Left lung (tissue), 10 donors: ENCODE data around the gene NRXN2. TPM values are rescaled to one million over a fixed set of nuclear protein-coding genes. Genes with fewer than 3 reads are reported as not detected.

Experiments used
- ATAC-seq: fragments of 200-7000 bp; cut with Tn5 transposase; one replicate; pipeline ENCODE4 v1.9.1; 2020; ENCODE audit warnings: moderate library complexity
- DNase-seq, 4 donors: peaks; one replicate each; pipeline ENCODE4 v3.0.0-alpha.2; 2013 to 2020
- H3K27ac ChIP-seq, 2 donors: fragments of 200-600 bp; sonication (generic) in 1 of 2; one replicate each; pipeline versions ENCODE4 v1.5.0 to v1.8.0; 2020 to 2021
- H3K27me3 ChIP-seq, 2 donors: fragments of 200-600 bp; sonication (generic) in 1 of 2; one replicate each; pipeline versions ENCODE4 v1.5.0 to v1.8.0; 2020 to 2021
- H3K36me3 ChIP-seq, 2 donors: fragments of 200-600 bp; sonication (generic) in 1 of 2; one replicate each; pipeline versions ENCODE4 v1.5.0 to v1.8.0; 2020 to 2021
- H3K4me1 ChIP-seq, 2 donors: fragments of 200-600 bp; one replicate each; pipeline ENCODE4 v1.8.0; 2021
- H3K4me3 ChIP-seq, 2 donors: fragments of 200-600 bp; sonication (generic) in 1 of 2; one replicate each; pipeline versions ENCODE4 v1.5.0 to v1.8.0; 2020 to 2021; ENCODE audit warnings: mild to moderate bottlenecking in 1 of 2
- H3K9me3 ChIP-seq, 2 donors: fragments of 200-600 bp; sonication (generic) in 1 of 2; one replicate each; pipeline versions ENCODE4 v1.5.0 to v1.8.0; 2020 to 2021
- CTCF ChIP-seq, 2 donors: fragments of 200-600 bp; sonication (generic) in 1 of 2; IDR thresholded peaks; one replicate each; pipeline versions ENCODE4 v1.5.0 to v1.8.0; 2021; ENCODE audit warnings: antibody characterized with exemption in 2 of 2
- intact Hi-C, 2 donors: fragments of 100-400 bp; cut with DNase I; formaldehyde crosslinking; loops; one replicate each; pipeline versions ENCODE4 v1.11.2 to v1.14.2; 2022
- polyA plus RNA-seq, 6 donors: library from polyadenylated mRNA; unstranded; fragments of 120-200 nt; gene quantifications; one replicate each; pipeline ENCODE4 v1.2.1, GENCODE V29; 2013; ENCODE audit not compliant: insufficient read length in 6 of 6
- total RNA-seq, 2 donors: library from RNA; stranded (reverse); fragmentation: NEBNext Ultra II Directional; extraction: Animal tissue kit (Norgen Biotek cat#: 25700); gene quantifications; one replicate each; pipeline ENCODE4 v1.2.1, GENCODE V29; 2021
- donor health status: DM: no; HTN: yes; CAD: no.
- donor health status: DM: no; HTN: no; CAD: no.

The NRXN2 gene
- total and polyA plus RNA-seq, 8 donors: 3.5 to 15.0 (median 10.4) TPM

- H3K27ac ChIP-seq: no peak overlapping the region
- no peaks in the 10 kb centered on the region for H3K9me3 ChIP-seq
- no peaks in the 10 kb centered on the region for H3K4me1 ChIP-seq
- no peaks in the 10 kb centered on the region for H3K36me3 ChIP-seq
- DNase-seq: no peak
- no peak for TF ChIP-seq CTCF (IDR thresholded peaks at IDR 0.05)
- H3K27me3 ChIP-seq: peaks cover 5 to 24% of the 10 kb centered on the region in 2 donors
- ATAC-seq: no peak
- no peak overlapping the region for H3K4me3 ChIP-seq
- intact Hi-C loops: no loop called here
Measured at GRCh38 chr11:64697663-64698375, 25.2 kb downstream of the NRXN2 start.

GRCh38 chr11:64696045-64696444, 27.0 kb downstream of the NRXN2 start:
- no peak for ATAC-seq

GRCh38 chr11:64695548-64695947, 27.4 kb downstream of the NRXN2 start:
- intact Hi-C loops: no loop called here
- Histone ChIP-seq H3K9me3 (no peaks in the 10 kb centered on the region), H3K36me3 (no peaks in the 10 kb centered on the region), H3K4me3 (no peak overlapping the region), H3K27me3 (peaks cover 11 to 35% of the 10 kb centered on the region in 2 donors), H3K4me1 (no peaks in the 10 kb centered on the region), H3K27ac (no peak overlapping the region)
- DNase-seq (no peak), ATAC-seq (no peak)
- TF ChIP-seq CTCF (IDR thresholded peaks at IDR 0.05): no peak

More at GRCh38 chr11:64696045-64696444, 27.0 kb downstream of the NRXN2 start:
- no peak for DNase-seq
- Histone ChIP-seq H3K27me3 (peaks cover 11 to 35% of the 10 kb centered on the region in 2 donors), H3K4me1 (no peaks in the 10 kb centered on the region), H3K4me3 (no peak overlapping the region), H3K27ac (no peak overlapping the region), H3K36me3 (no peaks in the 10 kb centered on the region), H3K9me3 (no peaks in the 10 kb centered on the region)
- intact Hi-C loops: no loop called here
- TF ChIP-seq CTCF (IDR thresholded peaks at IDR 0.05): no peak

GRCh38 chr11:64694821-64695365, 28.1 kb downstream of the NRXN2 start:
- no peak overlapping the region for H3K4me3 ChIP-seq
- no peak overlapping the region for H3K27ac ChIP-seq
- intact Hi-C loops: no loop called here
- ATAC-seq (no peak), DNase-seq (no peak)
- peaks cover 11 to 35% of the 10 kb centered on the region in 2 donors for H3K27me3 ChIP-seq
- H3K9me3 ChIP-seq: no peaks in the 10 kb centered on the region
- H3K36me3 ChIP-seq: no peaks in the 10 kb centered on the region
- no peak for TF ChIP-seq CTCF (IDR thresholded peaks at IDR 0.05)
- no peaks in the 10 kb centered on the region for H3K4me1 ChIP-seq

GRCh38 chr11:64694026-64694755, 28.8 kb downstream of the NRXN2 start:
- ATAC-seq: no peak
- TF ChIP-seq CTCF (IDR thresholded peaks at IDR 0.05): no peak
- H3K27me3 ChIP-seq: peaks cover 11 to 35% of the 10 kb centered on the region in 2 donors
- no peaks in the 10 kb centered on the region for H3K36me3 ChIP-seq
- H3K9me3 ChIP-seq: no peaks in the 10 kb centered on the region
- no peak overlapping the region for H3K27ac ChIP-seq
- intact Hi-C loops: no loop called here
- H3K4me3 ChIP-seq: no peak overlapping the region
- no peak for DNase-seq
- no peaks in the 10 kb centered on the region for H3K4me1 ChIP-seq
